ACC112 (cell line): ENCODE results near the gene PAK6.

Experiments used
- H2AFZ ChIP-seq: fragments of 200-600 bp; sonication (generic); one replicate; pipeline ENCODE4 v1.6.0; 2017; ENCODE audit warnings: antibody characterized with exemption, low read length; ENCODE audit not compliant: unreplicated experiment
- H3K27ac ChIP-seq: fragments of 200-600 bp; sonication (generic); 2 replicates; pipeline ENCODE4 v1.5.1; 2014; ENCODE audit warnings: low read depth, mild to moderate bottlenecking, antibody characterized with exemption, low read length, moderate library complexity
- H3K27me3 ChIP-seq: fragments of 200-600 bp; sonication (generic); 2 replicates; pipeline ENCODE4 v1.6.1; 2014; ENCODE audit warnings: mild to moderate bottlenecking, antibody characterized with exemption, low read length, moderate library complexity, mixed read lengths; ENCODE audit not compliant: insufficient read depth
- H3K36me3 ChIP-seq: fragments of 200-600 bp; sonication (generic); 2 replicates; pipeline ENCODE4 v1.6.1; 2016; ENCODE audit warnings: mild to moderate bottlenecking, antibody characterized with exemption, low read length, moderate library complexity, mixed read lengths; ENCODE audit not compliant: insufficient read depth
- H3K4me1 ChIP-seq: fragments of 200-600 bp; sonication (generic); one replicate; pipeline ENCODE4 v1.6.1; 2016; ENCODE audit warnings: low read length, mixed read lengths; ENCODE audit not compliant: insufficient read depth, unreplicated experiment, control insufficient read depth
- H3K4me3 ChIP-seq: fragments of 200-600 bp; sonication (generic); 2 replicates; pipeline ENCODE4 v1.5.1; 2014; ENCODE audit warnings: mild to moderate bottlenecking, low read depth, low read length
- H3K79me2 ChIP-seq: fragments of 200-600 bp; sonication (generic); one replicate; pipeline ENCODE4 v1.6.0; 2016; ENCODE audit warnings: low read length; ENCODE audit not compliant: control insufficient read depth, unreplicated experiment, insufficient read depth

The PAK6 gene

GRCh38 chr15:40270246-40270995 lies 31.6 kb downstream of the PAK6 start:
- H2AFZ ChIP-seq = no peak overlapping the region
- H3K27ac ChIP-seq = no peak overlapping the region
- H3K36me3 ChIP-seq = no peaks in the 10 kb centered on the region
- H3K4me1 ChIP-seq = peaks cover 15% of the 10 kb centered on the region
- no peak overlapping the region for H3K4me3 ChIP-seq
- H3K79me2 ChIP-seq = no peaks in the 10 kb centered on the region
- H3K27me3 ChIP-seq = no peaks in the 10 kb centered on the region

GRCh38 chr15:40271685-40272484 lies 33.0 kb downstream of the PAK6 start:
- Histone ChIP-seq H3K36me3 (no peaks in the 10 kb centered on the region), H3K79me2 (no peaks in the 10 kb centered on the region), H3K4me1 (peaks cover 7% of the 10 kb centered on the region), H3K27me3 (no peaks in the 10 kb centered on the region), H3K27ac (no peak overlapping the region), H3K4me3 (no peak overlapping the region), H2AFZ (no peak overlapping the region)

GRCh38 chr15:40272485-40273056 lies 33.7 kb downstream of the PAK6 start:
- Histone ChIP-seq H3K27ac (no peak overlapping the region), H3K36me3 (no peaks in the 10 kb centered on the region), H3K4me1 (peaks cover 3% of the 10 kb centered on the region)

GRCh38 chr15:40273428-40273827 lies 34.6 kb downstream of the PAK6 start:
- Histone ChIP-seq H2AFZ (no peak overlapping the region), H3K27ac (no peak overlapping the region), H3K36me3 (no peaks in the 10 kb centered on the region), H3K79me2 (no peaks in the 10 kb centered on the region), H3K4me1 (peaks cover 6% of the 10 kb centered on the region), H3K27me3 (0 out of 2 replicates have a peak, but pooled peaks cover 1% of the 10 kb centered on the region), H3K4me3 (no peak overlapping the region)

More at GRCh38 chr15:40272485-40273056, 33.7 kb downstream of the PAK6 start:
- Histone ChIP-seq H3K4me3 (no peak overlapping the region), H3K79me2 (no peaks in the 10 kb centered on the region), H3K27me3 (no peaks in the 10 kb centered on the region), H2AFZ (no peak overlapping the region)

- Histone ChIP-seq H3K27ac (no peak overlapping the region), H3K4me3 (no peak overlapping the region), H3K79me2 (no peaks in the 10 kb centered on the region), H3K4me1 (peaks cover 6% of the 10 kb centered on the region), H3K36me3 (no peaks in the 10 kb centered on the region), H3K27me3 (0 out of 2 replicates have a peak, but pooled peaks cover 9% of the 10 kb centered on the region), H2AFZ (peak overlapping the region; percentile 36)
These were observed 35.7 kb downstream of the PAK6 start for GRCh38 chr15:40274350-40275274.

GRCh38 chr15:40275523-40275922 lies 36.7 kb downstream of the PAK6 start:
- Histone ChIP-seq H3K27ac (no peak overlapping the region), H3K4me3 (no peak overlapping the region), H3K27me3 (peaks cover 17% of the 10 kb centered on the region), H3K4me1 (peaks cover 6% of the 10 kb centered on the region), H3K79me2 (no peaks in the 10 kb centered on the region), H2AFZ (no peak overlapping the region), H3K36me3 (no peaks in the 10 kb centered on the region)

GRCh38 chr15:40275954-40276353 lies 37.1 kb downstream of the PAK6 start:
- peaks cover 6% of the 10 kb centered on the region for H3K4me1 ChIP-seq
- no peak overlapping the region for H2AFZ ChIP-seq
- H3K36me3 ChIP-seq = no peaks in the 10 kb centered on the region
- no peaks in the 10 kb centered on the region for H3K79me2 ChIP-seq
- peaks cover 21% of the 10 kb centered on the region for H3K27me3 ChIP-seq
- no peak overlapping the region for H3K27ac ChIP-seq
- H3K4me3 ChIP-seq = no peak overlapping the region

GRCh38 chr15:40276927-40277326 lies 38.1 kb downstream of the PAK6 start:
- no peak overlapping the region for H2AFZ ChIP-seq
- H3K79me2 ChIP-seq = no peaks in the 10 kb centered on the region
- no peak overlapping the region for H3K27ac ChIP-seq
- no peak overlapping the region for H3K4me3 ChIP-seq
- peaks cover 30% of the 10 kb centered on the region for H3K27me3 ChIP-seq
- peaks cover 6% of the 10 kb centered on the region for H3K4me1 ChIP-seq
- H3K36me3 ChIP-seq = no peaks in the 10 kb centered on the region

- Histone ChIP-seq H3K27me3 (peaks cover 36% of the 10 kb centered on the region), H2AFZ (no peak overlapping the region), H3K79me2 (no peaks in the 10 kb centered on the region), H3K4me1 (peaks cover 6% of the 10 kb centered on the region), H3K36me3 (no peaks in the 10 kb centered on the region), H3K4me3 (no peak overlapping the region), H3K27ac (no peak overlapping the region)
These were observed 38.6 kb downstream of the PAK6 start for GRCh38 chr15:40277471-40277870.

GRCh38 chr15:40278026-40278425 lies 39.2 kb downstream of the PAK6 start:
- peaks cover 41% of the 10 kb centered on the region for H3K27me3 ChIP-seq
- H3K36me3 ChIP-seq = no peaks in the 10 kb centered on the region
- no peaks in the 10 kb centered on the region for H3K79me2 ChIP-seq
- peaks cover 6% of the 10 kb centered on the region for H3K4me1 ChIP-seq
- H3K4me3 ChIP-seq = no peak overlapping the region
- no peak overlapping the region for H2AFZ ChIP-seq
- H3K27ac ChIP-seq = no peak overlapping the region
